ENCODE data around the gene NRG3.

The NRG3 gene

DNA sequence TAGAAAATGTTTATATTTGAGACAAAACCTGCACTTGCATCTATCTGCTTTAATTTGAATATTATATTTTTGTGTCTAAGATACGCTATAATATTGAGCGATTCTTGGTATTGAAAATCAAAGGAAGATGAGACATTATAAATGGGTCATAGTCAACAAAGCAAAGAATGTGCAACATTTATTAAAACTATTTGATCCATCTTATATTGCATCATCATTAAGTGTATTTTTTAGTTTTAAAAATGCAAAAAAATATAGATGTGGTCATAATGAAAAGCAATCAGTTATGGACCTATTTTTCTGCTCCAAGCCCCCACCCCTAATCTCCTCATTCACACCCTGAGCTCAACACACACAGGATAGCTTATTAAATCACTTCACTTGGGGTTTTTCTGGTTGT is 847.3 kb downstream of the NRG3 start:
- no peak for TF ChIP-seq CTCF (IDR thresholded peaks at IDR 0.05)
- Histone ChIP-seq H3K36me3 (ENCODE audit: control insufficient read depth, insufficient read depth, low read length) (no peaks in the 10 kb centered on the region), H3K79me2 (no peaks in the 10 kb centered on the region), H3K4me3 (ENCODE audit: low read depth, low read length) (no peak overlapping the region), H3K4me1 (no peaks in the 10 kb centered on the region), H2AFZ (no peak overlapping the region), H3K9me3 (ENCODE audit: control insufficient read depth, low read length) (no peaks in the 10 kb centered on the region), H3K4me2 (ENCODE audit: low read length) (no peak overlapping the region), H3K9ac (no peak overlapping the region), H3K27ac (no peak overlapping the region), H3K27me3 (ENCODE audit: control insufficient read depth, insufficient read depth, low read length) (no peaks in the 10 kb centered on the region)

DNA sequence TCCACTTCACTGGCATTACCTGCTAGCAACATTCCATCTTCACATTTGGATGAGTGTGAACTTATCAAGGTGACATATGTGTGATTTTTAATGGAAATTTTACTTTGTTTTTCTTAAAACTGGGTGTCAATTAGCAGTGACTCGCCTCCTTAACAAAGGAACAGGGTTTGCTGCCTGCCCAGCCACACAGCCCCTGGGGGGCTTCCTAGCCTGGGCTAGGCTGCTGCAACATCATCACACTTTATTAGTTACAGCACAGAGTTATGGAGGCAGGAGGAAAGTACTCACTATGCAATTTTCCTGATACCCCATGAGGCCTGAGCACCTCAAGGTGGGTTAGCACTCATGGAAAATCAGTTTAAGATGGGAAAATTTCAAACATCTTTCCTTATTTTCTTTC is 861.3 kb downstream of the NRG3 start:
- no peak overlapping the region for H3K9ac ChIP-seq
- no peak overlapping the region for H2AFZ ChIP-seq
- no peaks in the 10 kb centered on the region for H3K27me3 ChIP-seq (ENCODE audit: control insufficient read depth, insufficient read depth, low read length)
- no peaks in the 10 kb centered on the region for H3K9me3 ChIP-seq (ENCODE audit: control insufficient read depth, low read length)
- H3K4me3 ChIP-seq (ENCODE audit: low read depth, low read length) = no peak overlapping the region
- H3K79me2 ChIP-seq = no peaks in the 10 kb centered on the region
- no peaks in the 10 kb centered on the region for H3K36me3 ChIP-seq (ENCODE audit: control insufficient read depth, insufficient read depth, low read length)
- no peak for TF ChIP-seq CTCF (IDR thresholded peaks at IDR 0.05)
- no peaks in the 10 kb centered on the region for H3K4me1 ChIP-seq
- no peak overlapping the region for H3K4me2 ChIP-seq (ENCODE audit: low read length)
- H3K27ac ChIP-seq = no peak overlapping the region

- no peak for TF ChIP-seq CTCF (IDR thresholded peaks at IDR 0.05)
- no peaks in the 10 kb centered on the region for H3K4me1 ChIP-seq
- no peak overlapping the region for H2AFZ ChIP-seq
- H3K9ac ChIP-seq = no peak overlapping the region
- H3K27me3 ChIP-seq (ENCODE audit: control insufficient read depth, insufficient read depth, low read length) = no peaks in the 10 kb centered on the region
- H3K36me3 ChIP-seq (ENCODE audit: control insufficient read depth, insufficient read depth, low read length) = no peaks in the 10 kb centered on the region
- no peaks in the 10 kb centered on the region for H3K79me2 ChIP-seq
- H3K27ac ChIP-seq = no peak overlapping the region
- H3K9me3 ChIP-seq (ENCODE audit: control insufficient read depth, low read length) = no peaks in the 10 kb centered on the region
- no peak overlapping the region for H3K4me3 ChIP-seq (ENCODE audit: low read depth, low read length)
- no peak overlapping the region for H3K4me2 ChIP-seq (ENCODE audit: low read length)
These were observed 862.6 kb downstream of the NRG3 start for GRCh38 chr10:82737549-82737948.

DNA sequence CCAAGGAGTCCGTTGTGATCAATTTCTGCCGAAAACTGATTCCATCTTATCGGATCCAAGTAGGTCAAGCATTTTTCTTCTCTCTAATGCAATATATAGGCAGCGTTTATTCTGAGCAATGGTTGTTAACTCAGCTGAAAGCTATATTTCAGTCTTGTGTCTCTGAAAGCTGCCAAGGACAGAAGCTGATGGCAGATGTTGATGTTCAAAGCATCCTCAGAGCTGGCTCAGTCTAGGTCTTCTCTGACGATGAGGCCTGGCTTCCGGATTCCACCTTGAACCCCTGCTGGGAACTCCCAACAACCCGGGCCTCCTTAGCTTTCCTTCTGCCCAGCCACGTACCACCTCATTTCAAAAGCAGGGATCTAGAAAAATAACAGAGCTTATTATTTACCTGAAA is 863.6 kb downstream of the NRG3 start:
- Histone ChIP-seq H3K4me3 (ENCODE audit: low read depth, low read length) (no peak overlapping the region), H3K9ac (no peak overlapping the region), H3K27me3 (ENCODE audit: control insufficient read depth, insufficient read depth, low read length) (no peaks in the 10 kb centered on the region), H2AFZ (no peak overlapping the region), H3K9me3 (ENCODE audit: control insufficient read depth, low read length) (no peaks in the 10 kb centered on the region), H3K4me2 (ENCODE audit: low read length) (no peak overlapping the region), H3K27ac (no peak overlapping the region), H3K79me2 (no peaks in the 10 kb centered on the region), H3K36me3 (ENCODE audit: control insufficient read depth, insufficient read depth, low read length) (no peaks in the 10 kb centered on the region), H3K4me1 (no peaks in the 10 kb centered on the region)
- TF ChIP-seq CTCF (IDR thresholded peaks at IDR 0.05) = no peak

DNA sequence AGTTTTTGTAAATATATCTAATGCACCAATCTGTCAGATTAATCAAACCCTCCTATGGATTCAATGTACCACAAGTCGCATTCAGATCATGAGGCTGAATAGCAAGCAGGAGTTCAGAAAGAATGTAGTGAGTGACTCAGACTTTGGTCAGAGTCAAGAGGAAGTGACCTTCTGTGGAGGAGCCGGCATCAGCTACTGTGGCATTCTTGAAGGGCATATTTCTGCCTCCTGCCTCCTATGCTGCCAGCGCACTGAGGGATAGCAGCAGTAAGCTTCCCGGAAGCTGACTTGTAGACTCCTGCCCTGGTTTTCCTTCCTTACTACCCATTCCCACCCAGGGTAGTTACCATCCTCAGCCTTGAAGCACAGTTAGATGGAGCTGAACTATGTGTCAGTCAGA is 867.5 kb downstream of the NRG3 start:
- no peak for TF ChIP-seq CTCF (IDR thresholded peaks at IDR 0.05)
- Histone ChIP-seq H3K36me3 (ENCODE audit: control insufficient read depth, insufficient read depth, low read length) (no peaks in the 10 kb centered on the region), H3K79me2 (no peaks in the 10 kb centered on the region)

More for the DNA sequence above, 867.5 kb downstream of the NRG3 start:
- Histone ChIP-seq H3K27me3 (ENCODE audit: control insufficient read depth, insufficient read depth, low read length) (no peaks in the 10 kb centered on the region), H2AFZ (no peak overlapping the region), H3K27ac (no peak overlapping the region), H3K9me3 (ENCODE audit: control insufficient read depth, low read length) (no peaks in the 10 kb centered on the region), H3K4me3 (ENCODE audit: low read depth, low read length) (no peak overlapping the region), H3K4me2 (ENCODE audit: low read length) (no peak overlapping the region), H3K4me1 (no peaks in the 10 kb centered on the region), H3K9ac (no peak overlapping the region)

Measured in parathyroid adenoma (tissue), 2 donors.